Left lung (tissue), 10 donors: ENCODE measurements around the gene PWWP2B. TPM values are rescaled to one million over a fixed set of nuclear protein-coding genes. Genes with fewer than 3 reads are reported as not detected.

Experiments used
- ATAC-seq: fragments of 200-7000 bp; cut with Tn5 transposase; one replicate; pipeline ENCODE4 v1.9.1; 2020; ENCODE audit warnings: moderate library complexity
- DNase-seq, 4 donors: peaks; one replicate each; pipeline ENCODE4 v3.0.0-alpha.2; 2013 to 2020
- H3K27ac ChIP-seq, 2 donors: fragments of 200-600 bp; sonication (generic) in 1 of 2; one replicate each; pipeline versions ENCODE4 v1.5.0 to v1.8.0; 2020 to 2021
- H3K27me3 ChIP-seq, 2 donors: fragments of 200-600 bp; sonication (generic) in 1 of 2; one replicate each; pipeline versions ENCODE4 v1.5.0 to v1.8.0; 2020 to 2021
- H3K36me3 ChIP-seq, 2 donors: fragments of 200-600 bp; sonication (generic) in 1 of 2; one replicate each; pipeline versions ENCODE4 v1.5.0 to v1.8.0; 2020 to 2021
- H3K4me1 ChIP-seq, 2 donors: fragments of 200-600 bp; one replicate each; pipeline ENCODE4 v1.8.0; 2021
- H3K4me3 ChIP-seq, 2 donors: fragments of 200-600 bp; sonication (generic) in 1 of 2; one replicate each; pipeline versions ENCODE4 v1.5.0 to v1.8.0; 2020 to 2021; ENCODE audit warnings: mild to moderate bottlenecking in 1 of 2
- H3K9me3 ChIP-seq, 2 donors: fragments of 200-600 bp; sonication (generic) in 1 of 2; one replicate each; pipeline versions ENCODE4 v1.5.0 to v1.8.0; 2020 to 2021
- CTCF ChIP-seq, 2 donors: fragments of 200-600 bp; sonication (generic) in 1 of 2; IDR thresholded peaks; one replicate each; pipeline versions ENCODE4 v1.5.0 to v1.8.0; 2021; ENCODE audit warnings: antibody characterized with exemption in 2 of 2
- intact Hi-C, 2 donors: fragments of 100-400 bp; cut with DNase I; formaldehyde crosslinking; loops; one replicate each; pipeline versions ENCODE4 v1.11.2 to v1.14.2; 2022
- polyA plus RNA-seq, 6 donors: library from polyadenylated mRNA; unstranded; fragments of 120-200 nt; gene quantifications; one replicate each; pipeline ENCODE4 v1.2.1, GENCODE V29; 2013; ENCODE audit not compliant: insufficient read length in 6 of 6
- total RNA-seq, 2 donors: library from RNA; stranded (reverse); fragmentation: NEBNext Ultra II Directional; extraction: Animal tissue kit (Norgen Biotek cat#: 25700); gene quantifications; one replicate each; pipeline ENCODE4 v1.2.1, GENCODE V29; 2021
- donor health status: DM: no; HTN: yes; CAD: no.
- donor health status: DM: no; HTN: no; CAD: no.

Gene PWWP2B
- total and polyA plus RNA-seq, 8 donors = 8.4 to 23.2 (median 11.0) TPM

GRCh38 chr10:132452651-132453469 is 55.9 kb downstream of the PWWP2B start:
- DNase-seq (peak; percentile 67 to 97 (median 90)), ATAC-seq (peak; percentile 87)
- Histone ChIP-seq H3K4me3 (peak overlapping the region in 1 of 2 donors; percentile 11), H3K27me3 (peaks cover 0 to 7% of the 10 kb centered on the region in 2 donors), H3K4me1 (peaks cover 14 to 39% of the 10 kb centered on the region in 2 donors), H3K36me3 (no peaks in the 10 kb centered on the region), H3K9me3 (no peaks in the 10 kb centered on the region), H3K27ac (peak overlapping the region in 1 of 2 donors; percentile 35)
- peak; percentile 94 to 99 for TF ChIP-seq CTCF (IDR thresholded peaks at IDR 0.05)
- intact Hi-C loops = loop anchor here in 1 of 2 donors (5.0 kb wide), 1 partner anchor 66 kb away; no protein-coding TSS in a partner anchor

- Histone ChIP-seq H3K36me3 (no peaks in the 10 kb centered on the region), H3K4me1 (peaks cover 11 to 38% of the 10 kb centered on the region in 2 donors), H3K27ac (peak overlapping the region in 1 of 2 donors; percentile 35), H3K4me3 (peak overlapping the region in 1 of 2 donors; percentile 11), H3K27me3 (peaks cover 0 to 11% of the 10 kb centered on the region in 2 donors), H3K9me3 (no peaks in the 10 kb centered on the region)
- ATAC-seq (no peak), DNase-seq (peak in 1 of 4 donors; percentile 80)
- intact Hi-C loops = loop anchor here in 1 of 2 donors (5.0 kb wide), 1 partner anchor 66 kb away; no protein-coding TSS in a partner anchor
- TF ChIP-seq CTCF (IDR thresholded peaks at IDR 0.05) = peak in 1 of 2 donors; percentile 63
These were observed 56.5 kb downstream of the PWWP2B start for GRCh38 chr10:132453470-132453861.

- peaks cover 11 to 37% of the 10 kb centered on the region in 2 donors for H3K4me1 ChIP-seq
- H3K27me3 ChIP-seq = peaks cover 0 to 11% of the 10 kb centered on the region in 2 donors
- intact Hi-C loops = loop anchor here in 1 of 2 donors (5.0 kb wide), 2 partner anchors 67 to 222 kb away; no protein-coding TSS in a partner anchor
- ATAC-seq (no peak), DNase-seq (peak in 1 of 4 donors; percentile 71)
- no peaks in the 10 kb centered on the region for H3K36me3 ChIP-seq
- no peak overlapping the region for H3K4me3 ChIP-seq
- TF ChIP-seq CTCF (IDR thresholded peaks at IDR 0.05) = no peak
- H3K9me3 ChIP-seq = no peaks in the 10 kb centered on the region
- no peak overlapping the region for H3K27ac ChIP-seq
These were observed 57.5 kb downstream of the PWWP2B start for GRCh38 chr10:132454296-132455198.

- DNase-seq (peak in 1 of 4 donors; percentile 82), ATAC-seq (no peak)
- Histone ChIP-seq H3K4me1 (peaks cover 11 to 34% of the 10 kb centered on the region in 2 donors), H3K36me3 (no peaks in the 10 kb centered on the region), H3K27ac (no peak overlapping the region), H3K4me3 (no peak overlapping the region), H3K9me3 (no peaks in the 10 kb centered on the region), H3K27me3 (peaks cover 0 to 11% of the 10 kb centered on the region in 2 donors)
- intact Hi-C loops = loop anchor here in 1 of 2 donors (5.0 kb wide), 1 partner anchor 223 kb away; no protein-coding TSS in a partner anchor
- no peak for TF ChIP-seq CTCF (IDR thresholded peaks at IDR 0.05)
These were observed 58.5 kb downstream of the PWWP2B start for GRCh38 chr10:132455441-132455971.
